NCI-H128 (cell line): Measurements from ENCODE around the gene PCDHGA7.
"Not testable (repeated sequence)": the region's sequence is repeated elsewhere in the genome, so short reads cannot be mapped to it uniquely, and the experiment has no call there.

Experiments used
- DNase-seq: peaks from one replicate; lab custom pipeline; 2025; ENCODE audit not compliant: unreplicated experiment; lab: John Stamatoyannopoulos, UW

PCDHGA7 gene

DNA sequence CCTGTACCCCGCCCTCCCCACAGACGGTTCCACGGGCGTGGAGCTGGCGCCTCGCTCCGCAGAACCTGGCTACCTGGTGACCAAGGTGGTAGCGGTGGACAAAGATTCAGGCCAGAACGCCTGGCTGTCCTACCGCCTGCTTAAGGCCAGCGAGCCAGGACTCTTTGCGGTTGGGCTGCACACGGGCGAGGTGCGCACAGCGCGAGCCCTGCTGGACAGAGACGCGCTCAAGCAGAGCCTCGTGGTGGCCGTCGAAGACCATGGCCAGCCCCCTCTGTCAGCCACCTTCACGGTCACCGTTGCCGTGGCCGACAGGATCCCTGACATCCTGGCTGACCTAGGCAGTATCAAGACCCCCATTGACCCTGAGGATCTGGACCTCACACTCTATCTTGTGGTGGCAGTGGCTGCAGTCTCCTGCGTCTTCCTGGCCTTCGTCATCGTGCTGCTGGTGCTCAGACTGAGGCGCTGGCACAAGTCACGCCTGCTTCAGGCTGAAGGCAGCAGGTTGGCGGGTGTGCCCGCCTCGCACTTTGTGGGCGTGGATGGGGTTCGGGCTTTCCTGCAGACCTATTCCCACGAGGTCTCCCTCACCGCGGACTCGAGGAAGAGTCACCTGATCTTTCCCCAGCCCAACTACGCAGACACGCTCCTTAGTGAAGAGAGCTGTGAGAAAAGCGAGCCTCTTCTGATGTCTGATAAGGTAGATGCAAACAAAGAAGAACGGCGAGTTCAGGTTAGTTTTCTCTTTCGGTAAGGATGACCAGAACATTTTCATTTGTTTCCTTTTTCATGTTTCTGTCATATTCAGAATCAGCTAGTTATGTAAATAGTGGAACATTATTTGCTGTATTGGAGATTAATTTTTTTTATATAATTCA, 16.3 kb upstream of the PCDHGA7 start:
- no peak for DNase-seq

DNA sequence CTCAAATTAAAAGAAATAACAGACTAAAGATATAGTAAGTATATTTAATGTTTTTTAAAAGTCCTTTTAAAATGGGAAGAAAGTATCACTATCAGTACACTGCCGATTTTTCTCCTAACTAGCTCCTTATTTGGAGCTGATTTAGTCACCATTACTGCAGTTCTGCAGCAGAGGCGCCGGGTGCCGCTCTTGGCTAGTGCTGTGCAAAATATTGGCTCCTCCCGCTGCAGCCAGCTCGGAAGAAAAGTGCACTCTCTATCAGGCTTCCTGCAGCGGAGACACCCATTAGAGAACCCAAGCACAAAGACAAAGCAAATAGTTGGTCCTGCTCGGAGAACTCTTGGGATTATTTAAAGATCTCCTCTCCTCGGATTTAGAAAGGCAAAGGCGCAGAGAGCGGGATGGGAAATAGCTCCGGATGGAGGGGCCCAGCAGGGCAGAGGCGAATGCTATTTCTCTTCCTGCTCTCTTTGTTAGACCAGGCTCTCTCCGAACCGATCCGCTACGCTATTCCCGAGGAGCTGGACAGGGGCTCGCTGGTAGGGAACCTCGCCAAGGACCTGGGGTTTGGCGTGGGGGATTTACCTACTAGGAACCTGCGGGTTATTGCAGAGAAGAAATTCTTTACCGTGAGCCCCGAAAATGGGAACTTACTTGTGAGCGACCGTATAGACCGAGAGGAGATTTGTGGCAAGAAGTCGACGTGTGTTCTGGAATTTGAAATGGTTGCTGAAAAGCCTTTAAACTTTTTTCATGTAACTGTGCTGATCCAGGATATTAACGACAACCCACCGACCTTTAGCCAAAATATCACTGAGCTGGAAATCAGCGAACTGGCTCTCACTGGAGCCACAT, 12.3 kb upstream of the PCDHGA7 start, which contains the start of gene PCDHGB3:
Gene PCDHGB3 (plus strand): TSS at position 249 of the 855 bp plus-strand sequence. CDS start 153 bp downstream, at position 402.
- no peak for DNase-seq

DNA sequence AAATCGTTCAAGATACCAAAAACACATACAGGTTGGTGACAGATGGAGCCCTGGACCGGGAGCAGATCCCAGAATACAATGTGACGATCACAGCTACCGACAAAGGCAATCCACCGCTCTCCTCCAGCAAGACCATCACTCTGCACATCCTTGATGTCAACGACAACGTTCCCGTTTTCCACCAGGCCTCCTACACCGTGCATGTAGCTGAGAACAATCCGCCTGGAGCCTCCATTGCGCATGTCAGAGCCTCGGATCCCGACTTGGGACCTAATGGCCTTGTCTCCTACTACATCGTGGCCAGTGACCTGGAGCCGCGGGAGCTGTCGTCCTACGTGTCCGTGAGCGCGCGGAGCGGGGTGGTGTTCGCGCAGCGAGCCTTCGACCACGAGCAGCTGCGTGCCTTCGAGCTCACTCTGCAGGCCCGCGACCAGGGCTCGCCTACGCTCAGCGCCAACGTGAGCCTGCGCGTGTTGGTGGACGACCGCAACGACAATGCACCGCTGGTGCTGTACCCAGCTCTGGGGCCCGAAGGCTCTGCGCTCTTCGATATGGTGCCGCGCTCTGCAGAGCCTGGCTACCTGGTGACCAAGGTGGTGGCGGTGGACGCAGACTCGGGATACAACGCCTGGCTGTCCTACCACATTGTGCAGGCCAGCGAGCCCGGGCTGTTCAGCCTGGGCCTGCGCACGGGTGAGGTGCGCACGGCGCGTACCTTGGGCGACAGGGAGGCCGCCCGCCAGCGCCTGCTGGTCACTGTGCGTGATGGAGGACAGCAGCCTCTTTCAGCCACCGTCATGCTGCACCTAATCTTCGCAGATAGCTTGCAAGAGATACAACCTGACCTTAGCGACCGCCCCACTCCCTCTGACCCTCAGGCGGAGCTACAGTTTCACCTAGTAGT, 10.7 kb upstream of the PCDHGA7 start:
- DNase-seq: no peak

DNA sequence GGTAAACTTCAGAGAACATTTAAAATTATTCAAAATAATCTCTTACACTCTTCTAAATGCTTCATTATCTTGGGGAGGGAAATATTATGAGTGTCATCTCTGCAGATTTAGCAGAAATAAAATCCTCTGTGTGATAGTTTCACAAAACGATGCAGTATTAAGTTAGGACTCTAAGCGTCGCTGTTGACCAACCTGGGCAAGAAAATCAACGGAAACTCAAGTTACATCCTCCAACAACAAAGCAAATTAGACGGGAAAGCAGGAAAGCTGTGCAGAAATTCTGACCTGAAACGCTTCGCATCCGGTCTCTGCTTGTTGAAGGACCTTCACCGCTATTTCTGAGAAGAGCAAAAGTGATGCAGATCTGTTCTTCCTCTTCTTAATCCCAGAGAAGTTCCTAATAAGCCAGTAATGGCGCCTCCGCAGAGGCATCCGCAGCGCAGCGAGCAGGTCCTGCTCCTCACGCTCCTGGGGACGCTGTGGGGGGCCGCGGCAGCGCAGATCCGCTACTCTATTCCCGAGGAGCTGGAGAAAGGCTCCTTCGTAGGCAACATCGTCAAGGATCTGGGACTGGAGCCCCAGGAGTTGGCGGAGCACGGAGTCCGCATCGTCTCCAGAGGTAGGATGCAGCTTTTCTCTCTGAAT, 8.7 kb upstream of the PCDHGA7 start, which contains the start of gene PCDHGA6:
Gene PCDHGA6 (plus strand): TSS at position 219 of the 645 bp plus-strand sequence. CDS start 193 bp downstream, at position 412.
- DNase-seq: no peak

DNA sequence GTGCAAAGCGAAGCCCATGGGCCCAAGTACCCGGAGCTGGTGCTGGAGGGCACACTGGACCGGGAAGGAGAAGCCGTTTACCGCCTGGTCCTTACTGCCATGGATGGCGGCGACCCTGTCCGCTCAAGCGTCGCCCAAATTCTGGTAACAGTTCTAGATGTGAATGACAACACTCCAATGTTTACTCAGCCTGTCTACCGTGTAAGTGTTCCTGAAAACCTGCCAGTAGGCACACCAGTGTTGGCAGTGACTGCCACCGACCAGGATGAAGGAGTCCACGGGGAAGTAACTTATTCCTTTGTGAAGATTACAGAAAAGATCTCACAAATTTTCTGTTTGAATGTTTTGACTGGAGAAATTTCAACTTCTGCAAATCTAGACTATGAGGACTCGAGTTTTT, 7.9 kb upstream of the PCDHGA7 start:
- DNase-seq: no peak

DNA sequence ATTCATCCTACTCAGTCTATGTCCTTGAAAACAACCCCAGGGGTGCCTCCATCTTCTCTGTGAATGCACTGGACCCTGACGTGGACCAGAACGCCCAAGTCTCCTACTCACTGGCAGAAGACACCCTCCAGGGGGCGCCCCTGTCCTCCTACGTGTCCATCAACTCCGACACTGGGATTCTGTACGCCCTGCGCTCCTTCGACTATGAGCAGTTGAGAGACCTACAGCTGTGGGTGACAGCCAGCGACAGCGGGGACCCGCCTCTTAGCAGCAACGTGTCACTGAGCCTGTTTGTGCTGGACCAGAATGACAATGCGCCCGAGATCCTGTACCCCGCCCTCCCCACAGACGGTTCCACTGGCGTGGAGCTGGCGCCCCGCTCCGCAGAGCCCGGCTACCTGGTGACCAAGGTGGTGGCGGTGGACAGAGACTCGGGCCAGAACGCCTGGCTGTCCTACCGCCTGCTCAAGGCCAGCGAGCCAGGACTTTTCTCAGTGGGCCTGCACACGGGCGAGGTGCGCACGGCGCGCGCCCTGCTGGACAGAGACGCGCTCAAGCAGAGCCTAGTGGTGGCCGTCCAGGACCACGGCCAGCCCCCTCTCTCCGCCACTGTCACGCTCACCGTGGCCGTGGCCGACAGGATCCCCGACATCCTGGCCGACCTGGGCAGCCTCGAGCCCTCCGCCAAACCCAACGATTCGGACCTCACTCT, 6.9 kb upstream of the PCDHGA7 start:
- DNase-seq: not testable (repeated sequence)

DNA sequence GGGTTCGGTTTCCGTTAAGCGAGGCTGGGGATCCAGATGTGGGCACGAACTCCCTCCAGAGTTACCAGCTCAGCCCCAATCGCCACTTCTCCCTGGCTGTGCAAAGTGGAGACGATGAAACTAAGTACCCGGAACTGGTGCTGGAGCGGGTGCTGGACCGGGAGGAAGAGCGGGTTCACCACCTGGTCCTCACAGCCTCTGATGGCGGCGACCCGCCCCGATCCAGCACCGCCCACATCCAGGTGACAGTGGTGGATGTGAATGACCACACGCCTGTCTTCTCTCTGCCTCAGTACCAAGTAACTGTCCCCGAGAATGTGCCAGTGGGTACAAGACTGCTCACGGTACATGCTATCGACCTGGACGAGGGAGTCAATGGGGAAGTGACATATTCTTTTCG, 803 bp downstream of the PCDHGA7 start:
- DNase-seq: no peak

DNA sequence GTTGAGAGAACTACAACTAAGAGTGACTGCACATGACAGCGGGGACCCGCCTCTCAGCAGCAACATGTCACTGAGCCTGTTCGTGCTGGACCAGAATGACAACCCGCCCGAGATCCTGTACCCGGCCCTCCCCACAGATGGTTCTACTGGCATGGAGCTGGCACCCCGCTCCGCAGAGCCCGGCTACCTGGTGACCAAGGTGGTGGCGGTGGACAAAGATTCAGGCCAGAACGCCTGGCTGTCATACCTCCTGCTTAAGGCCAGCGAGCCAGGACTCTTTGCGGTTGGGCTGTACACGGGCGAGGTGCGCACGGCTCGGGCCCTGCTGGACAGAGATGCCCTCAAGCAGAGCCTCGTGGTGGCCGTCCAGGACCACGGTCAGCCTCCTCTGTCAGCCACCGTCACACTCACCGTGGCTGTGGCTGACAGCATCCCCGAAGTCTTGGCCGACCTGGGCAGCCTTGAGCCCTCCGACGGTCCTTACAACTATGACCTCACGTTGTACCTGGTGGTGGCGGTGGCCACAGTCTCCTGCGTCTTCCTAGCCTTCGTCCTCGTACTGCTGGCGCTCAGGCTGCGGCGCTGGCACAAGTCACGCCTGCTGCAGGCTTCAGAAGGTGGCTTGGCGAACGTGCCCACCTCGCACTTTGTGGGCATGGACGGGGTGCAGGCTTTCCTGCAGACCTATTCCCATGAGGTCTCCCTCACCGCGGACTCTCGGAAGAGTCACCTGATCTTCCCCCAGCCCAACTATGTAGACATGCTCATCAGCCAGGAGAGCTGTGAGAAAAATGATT, 2.1 kb downstream of the PCDHGA7 start:
- DNase-seq: no peak

DNA sequence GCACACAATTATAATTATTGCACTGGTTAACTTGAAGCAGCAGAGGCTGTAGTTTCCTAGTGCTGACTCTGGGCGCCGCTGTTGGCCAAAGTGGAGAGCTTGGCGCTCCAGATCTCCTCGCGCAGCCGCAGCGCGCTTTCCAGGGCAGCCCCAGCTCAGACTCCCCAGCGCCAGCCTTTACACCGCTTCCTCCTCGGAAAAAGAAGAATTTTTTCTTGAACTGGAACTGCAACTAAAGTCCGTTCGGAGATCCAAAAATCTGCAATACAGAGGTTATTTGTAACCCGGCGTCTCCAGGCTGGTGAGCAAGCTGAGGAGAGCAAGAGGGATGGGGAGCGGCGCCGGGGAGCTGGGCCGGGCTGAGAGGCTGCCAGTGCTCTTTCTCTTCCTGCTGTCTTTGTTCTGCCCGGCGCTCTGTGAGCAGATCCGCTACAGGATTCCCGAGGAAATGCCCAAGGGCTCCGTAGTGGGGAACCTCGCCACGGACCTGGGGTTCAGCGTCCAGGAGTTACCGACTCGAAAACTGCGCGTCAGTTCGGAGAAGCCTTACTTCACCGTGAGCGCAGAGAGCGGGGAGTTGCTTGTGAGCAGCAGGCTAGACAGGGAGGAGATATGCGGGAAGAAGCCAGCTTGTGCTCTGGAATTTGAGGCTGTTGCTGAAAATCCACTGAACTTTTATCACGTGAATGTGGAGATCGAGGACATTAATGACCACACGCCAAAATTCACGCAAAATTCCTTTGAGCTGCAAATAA, 5.2 kb downstream of the PCDHGA7 start, which contains the start of gene PCDHGB4:
Gene PCDHGB4 (plus strand): TSS at position 142 of the 755 bp plus-strand sequence. CDS start 187 bp downstream, at position 329.
- not testable (repeated sequence) for DNase-seq

DNA sequence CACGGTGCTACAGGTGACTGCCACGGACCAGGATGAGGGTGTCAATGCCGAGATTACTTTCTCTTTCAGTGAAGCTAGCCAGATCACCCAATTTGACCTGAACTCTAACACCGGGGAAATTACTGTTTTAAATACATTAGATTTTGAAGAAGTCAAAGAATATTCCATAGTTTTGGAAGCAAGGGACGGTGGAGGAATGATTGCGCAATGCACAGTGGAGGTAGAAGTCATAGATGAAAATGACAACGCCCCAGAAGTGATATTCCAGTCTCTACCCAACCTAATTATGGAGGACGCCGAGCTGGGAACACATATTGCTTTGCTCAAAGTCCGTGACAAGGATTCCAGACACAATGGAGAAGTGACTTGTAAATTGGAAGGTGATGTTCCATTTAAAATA, 6.1 kb downstream of the PCDHGA7 start:
- DNase-seq: no peak

DNA sequence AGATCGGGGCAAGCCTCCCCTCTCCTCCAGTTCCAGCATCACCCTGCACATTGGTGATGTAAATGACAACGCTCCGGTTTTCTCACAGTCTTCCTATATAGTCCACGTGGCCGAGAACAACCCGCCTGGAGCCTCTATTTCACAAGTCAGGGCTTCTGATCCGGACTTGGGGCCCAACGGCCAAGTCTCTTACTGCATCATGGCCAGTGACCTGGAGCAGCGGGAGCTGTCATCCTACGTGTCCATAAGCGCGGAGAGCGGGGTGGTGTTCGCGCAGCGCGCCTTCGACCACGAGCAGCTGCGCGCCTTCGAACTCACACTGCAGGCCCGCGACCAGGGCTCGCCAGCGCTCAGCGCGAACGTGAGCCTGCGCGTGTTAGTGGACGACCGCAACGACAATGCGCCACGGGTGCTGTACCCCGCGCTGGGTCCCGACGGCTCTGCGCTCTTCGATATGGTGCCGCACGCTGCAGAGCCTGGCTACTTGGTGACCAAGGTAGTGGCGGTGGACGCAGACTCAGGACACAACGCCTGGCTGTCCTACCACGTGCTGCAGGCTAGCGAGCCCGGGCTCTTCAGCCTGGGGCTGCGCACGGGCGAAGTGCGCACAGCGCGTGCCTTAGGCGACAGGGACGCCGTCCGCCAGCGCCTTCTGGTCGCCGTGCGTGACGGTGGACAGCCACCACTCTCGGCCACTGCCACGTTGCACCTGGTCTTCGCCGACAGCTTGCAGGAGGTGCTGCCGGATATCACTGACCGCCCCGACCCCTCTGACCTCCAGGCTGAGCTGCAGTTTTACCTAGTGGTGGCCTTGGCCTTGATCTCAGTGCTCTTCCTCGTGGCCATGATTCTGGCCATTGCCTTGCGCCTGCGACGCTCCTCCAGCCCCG, 6.9 kb downstream of the PCDHGA7 start:
- no peak for DNase-seq

DNA sequence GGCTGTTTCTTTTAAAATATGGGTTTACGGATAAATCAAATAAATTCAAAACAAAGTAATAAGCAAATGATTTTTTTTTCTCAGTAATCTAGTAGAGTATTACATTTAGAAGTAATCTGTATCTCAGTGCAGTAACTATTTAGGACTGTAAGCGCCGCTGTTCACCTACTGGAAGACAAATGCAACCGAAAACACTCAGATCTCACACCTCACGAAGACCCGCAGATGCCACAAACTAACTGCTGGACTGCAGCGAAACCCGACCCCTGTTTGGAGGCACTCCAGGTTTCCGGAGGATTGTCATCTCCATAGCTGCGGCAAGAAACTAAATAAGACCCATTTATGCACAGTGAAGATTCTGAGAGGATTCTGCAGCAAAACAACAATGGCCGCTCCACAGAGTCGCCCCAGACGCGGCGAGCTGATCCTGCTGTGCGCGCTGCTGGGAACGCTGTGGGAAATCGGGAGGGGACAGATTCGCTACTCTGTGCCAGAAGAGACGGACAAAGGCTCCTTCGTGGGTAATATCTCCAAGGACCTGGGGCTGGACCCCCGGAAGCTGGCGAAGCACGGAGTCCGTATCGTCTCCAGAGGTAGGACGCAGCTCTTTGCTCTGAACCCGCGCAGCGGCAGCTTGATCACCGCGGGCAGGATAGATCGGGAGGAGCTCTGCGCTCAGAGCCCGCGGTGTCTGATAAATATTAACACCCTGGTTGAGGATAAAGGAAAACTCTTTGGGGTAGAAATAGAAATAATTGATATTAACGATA, 10.1 kb downstream of the PCDHGA7 start, which contains the start of gene PCDHGA8:
Gene PCDHGA8 (plus strand): TSS at position 205 of the 770 bp plus-strand sequence. CDS start 181 bp downstream, at position 386.
- no peak for DNase-seq

DNA sequence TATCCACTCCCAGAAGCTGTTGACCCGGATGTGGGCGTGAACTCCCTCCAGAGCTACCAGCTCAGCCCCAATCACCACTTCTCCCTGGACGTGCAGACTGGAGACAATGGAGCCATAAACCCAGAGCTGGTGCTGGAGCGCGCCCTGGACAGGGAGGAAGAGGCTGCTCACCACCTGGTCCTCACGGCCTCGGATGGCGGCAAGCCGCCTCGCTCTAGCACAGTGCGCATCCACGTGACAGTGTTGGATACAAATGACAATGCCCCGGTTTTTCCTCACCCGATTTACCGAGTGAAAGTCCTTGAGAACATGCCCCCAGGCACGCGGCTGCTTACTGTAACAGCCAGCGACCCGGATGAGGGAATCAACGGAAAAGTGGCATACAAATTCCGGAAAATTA, 10.7 kb downstream of the PCDHGA7 start:
- no peak for DNase-seq

DNA sequence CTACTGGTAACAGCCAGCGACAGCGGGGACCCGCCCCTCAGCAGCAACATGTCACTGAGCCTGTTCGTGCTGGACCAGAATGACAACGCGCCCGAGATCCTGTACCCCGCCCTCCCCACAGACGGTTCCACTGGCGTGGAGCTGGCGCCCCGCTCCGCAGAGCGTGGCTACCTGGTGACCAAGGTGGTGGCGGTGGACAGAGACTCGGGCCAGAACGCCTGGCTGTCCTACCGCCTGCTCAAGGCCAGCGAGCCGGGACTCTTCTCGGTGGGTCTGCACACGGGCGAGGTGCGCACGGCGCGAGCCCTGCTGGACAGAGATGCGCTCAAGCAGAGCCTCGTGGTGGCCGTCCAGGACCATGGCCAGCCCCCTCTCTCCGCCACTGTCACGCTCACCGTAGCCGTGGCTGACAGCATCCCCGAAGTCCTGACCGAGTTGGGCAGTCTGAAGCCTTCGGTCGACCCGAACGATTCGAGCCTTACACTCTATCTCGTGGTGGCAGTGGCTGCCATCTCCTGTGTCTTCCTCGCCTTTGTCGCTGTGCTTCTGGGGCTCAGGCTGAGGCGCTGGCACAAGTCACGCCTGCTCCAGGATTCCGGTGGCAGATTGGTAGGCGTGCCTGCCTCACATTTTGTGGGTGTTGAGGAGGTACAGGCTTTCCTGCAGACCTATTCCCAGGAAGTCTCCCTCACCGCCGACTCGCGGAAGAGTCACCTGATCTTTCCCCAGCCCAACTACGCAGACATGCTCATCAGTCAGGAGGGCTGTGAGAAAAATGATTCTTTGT, 12.1 kb downstream of the PCDHGA7 start:
- DNase-seq: not testable (repeated sequence)
